GM19238 (cell line): ENCODE results near the gene FBXL3.

Experiments
- DNase-seq: peaks from one replicate; pipeline ENCODE4 v3.0.0; 2011; ENCODE audit warnings: low spot score; ENCODE audit not compliant: insufficient read length

Gene FBXL3

GRCh38 chr13:77026861-77027621 lies at the start of gene FBXL3:
TSS of gene FBXL3 (minus strand) at chr13:77027159. CDS start at chr13:77021860, 5,299 bp downstream.
- peak; percentile 77 for DNase-seq

GRCh38 chr13:77067519-77067918 lies 40.6 kb upstream of the FBXL3 start:
- DNase-seq: no peak

GRCh38 chr13:77065461-77066147 lies 38.6 kb upstream of the FBXL3 start:
- no peak for DNase-seq

DNA sequence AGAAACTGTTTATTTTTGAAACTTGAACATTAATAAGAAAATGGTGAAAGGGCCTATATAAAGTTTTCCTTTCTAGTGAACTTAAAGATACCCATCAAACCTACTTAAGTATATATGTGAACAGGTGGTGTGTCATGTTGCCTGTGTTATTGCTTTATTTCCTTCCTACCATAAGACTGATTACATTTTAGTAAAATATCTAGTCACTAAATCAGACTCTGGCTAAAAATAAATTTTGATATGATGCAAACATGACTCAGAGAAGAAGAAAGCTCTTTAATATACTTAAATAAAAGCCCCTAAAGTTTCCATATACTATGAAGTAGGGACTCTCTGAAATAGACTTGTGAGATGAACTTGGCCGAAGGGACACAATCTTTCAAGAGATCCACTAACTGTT lies 35.1 kb upstream of the FBXL3 start:
- DNase-seq: no peak

- DNase-seq: no peak
Observed at GRCh38 chr13:77061362-77061761, 34.4 kb upstream of the FBXL3 start.

GRCh38 chr13:77056886-77057285 lies 29.9 kb upstream of the FBXL3 start:
- no peak for DNase-seq

DNA sequence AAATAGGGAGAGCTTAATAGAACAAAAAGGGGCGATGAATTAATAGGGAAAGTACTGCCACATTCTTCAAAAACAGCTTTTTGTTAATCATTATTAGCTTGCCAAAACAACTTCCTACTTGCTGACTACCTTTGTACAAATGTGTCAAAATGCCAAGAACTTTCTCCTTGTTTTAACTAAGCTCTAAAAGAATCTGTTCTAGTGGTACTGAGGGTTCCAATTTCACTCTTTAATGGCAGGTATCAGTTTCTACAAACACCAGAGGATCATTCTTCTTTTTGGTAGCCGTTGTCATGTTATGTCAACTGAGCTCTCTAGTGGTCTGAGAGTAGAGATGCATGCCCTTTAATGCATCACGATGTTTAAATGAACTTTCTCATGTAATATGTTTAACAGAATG lies 29.4 kb upstream of the FBXL3 start:
- no peak for DNase-seq

DNA sequence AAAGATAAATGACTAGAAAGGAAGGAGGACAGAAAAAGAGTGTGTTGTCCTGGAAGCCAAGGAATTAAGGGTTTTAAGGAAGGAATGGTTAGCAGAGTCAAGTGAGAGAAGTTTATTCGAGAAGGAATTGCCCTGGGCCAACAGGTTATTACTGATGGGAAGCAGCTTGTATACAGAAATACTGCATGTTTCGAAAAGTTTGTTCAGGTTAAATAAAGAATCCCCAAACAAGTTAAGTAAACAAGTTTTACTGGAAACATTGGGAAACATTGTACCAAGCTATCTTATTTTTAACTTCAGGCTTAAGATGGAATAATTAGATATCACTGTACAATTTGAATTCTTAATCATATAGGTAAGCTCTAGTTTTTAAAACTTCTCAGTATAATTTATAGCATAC lies 28.2 kb upstream of the FBXL3 start:
- DNase-seq: no peak

- no peak for DNase-seq
Observed at GRCh38 chr13:77053192-77053591, 26.2 kb upstream of the FBXL3 start.

DNA sequence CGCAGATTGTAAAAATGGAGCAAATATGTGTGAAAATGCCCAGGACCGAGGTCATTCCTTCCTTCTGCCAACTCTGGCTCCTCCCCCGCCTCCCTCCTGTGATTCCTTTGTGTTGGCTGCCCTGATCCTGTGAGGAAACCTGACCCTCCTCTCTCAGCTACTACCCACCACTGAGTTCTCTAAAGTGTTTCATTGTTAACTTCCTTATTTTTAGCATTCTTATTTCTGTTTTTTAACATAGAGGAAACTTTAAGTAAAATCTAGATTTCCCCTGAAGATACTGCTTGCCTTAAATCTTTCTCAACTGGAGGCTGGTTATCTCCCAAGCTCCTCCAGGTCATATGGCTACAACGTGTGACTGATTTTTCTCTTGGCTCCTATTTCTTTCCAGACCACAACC lies 21.7 kb upstream of the FBXL3 start:
- DNase-seq: no peak

GRCh38 chr13:77047649-77048343 lies 20.8 kb upstream of the FBXL3 start:
- DNase-seq: no peak

- no peak for DNase-seq
Observed at GRCh38 chr13:77042566-77043177, 15.7 kb upstream of the FBXL3 start.

DNA sequence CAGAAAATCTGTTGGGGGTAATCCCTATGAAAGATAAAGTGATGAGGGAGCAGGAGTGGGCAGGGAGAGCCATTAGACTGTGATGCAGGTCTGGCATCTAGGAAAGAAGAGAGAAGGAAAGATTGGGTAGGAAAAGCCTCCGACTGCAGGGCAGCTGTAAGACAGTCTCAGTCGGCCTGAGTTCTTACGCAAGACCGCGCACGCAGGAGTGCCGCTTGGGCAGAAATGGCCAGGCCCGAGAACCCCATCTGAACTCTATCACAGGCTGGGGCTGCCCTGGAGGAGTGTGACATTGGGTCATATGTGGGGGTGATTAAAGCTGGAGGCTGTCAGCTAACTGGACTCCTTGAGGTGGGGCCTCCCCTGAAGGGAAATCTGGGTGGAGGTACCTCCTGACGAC lies 13.9 kb upstream of the FBXL3 start:
- no peak for DNase-seq

DNA sequence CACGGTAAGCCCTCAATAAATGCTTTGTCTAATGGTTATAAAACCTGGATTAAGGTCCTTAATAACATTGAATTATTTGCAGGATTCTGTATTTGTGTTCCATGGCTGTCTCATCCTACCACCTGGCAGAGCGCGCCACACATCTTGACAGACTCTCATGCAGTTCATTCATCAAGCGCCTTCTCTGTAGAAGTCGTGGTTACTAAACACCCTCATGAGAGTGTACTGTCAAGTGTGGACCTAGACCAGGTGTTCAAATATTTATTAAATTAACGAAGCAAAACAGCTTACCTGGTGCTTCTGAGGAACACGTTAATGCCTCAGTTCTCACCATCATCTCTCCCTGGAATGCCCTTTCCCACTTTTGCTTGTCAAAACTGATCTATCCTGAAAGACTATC lies 13.1 kb upstream of the FBXL3 start:
- DNase-seq: no peak

DNA sequence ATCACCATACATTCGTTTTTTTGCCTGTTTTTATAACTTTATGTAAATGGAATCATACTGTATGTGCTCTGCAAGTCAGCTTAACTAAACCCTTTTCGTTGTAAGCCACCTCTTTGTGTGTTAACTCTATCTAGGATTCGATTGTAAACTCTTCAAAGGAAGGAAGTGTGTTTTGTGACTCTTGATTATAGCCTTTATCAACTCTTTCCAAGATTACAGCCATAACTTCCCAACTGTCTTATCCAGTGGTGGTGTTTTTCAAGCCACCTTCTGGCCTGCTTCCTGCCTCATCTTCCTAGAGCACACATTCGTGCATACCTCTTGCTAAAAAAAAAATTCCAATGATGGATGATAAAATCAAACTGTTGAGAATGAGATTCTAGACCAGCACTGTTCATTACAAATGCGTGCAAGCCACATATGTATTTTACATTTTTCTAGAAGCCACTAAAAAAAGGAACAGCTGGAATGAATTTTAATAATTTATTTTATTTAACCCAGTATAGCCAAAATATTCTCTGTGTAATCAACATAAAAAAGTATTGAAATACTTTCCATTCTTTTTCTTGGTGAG lies 12.0 kb upstream of the FBXL3 start:
- no peak for DNase-seq

DNA sequence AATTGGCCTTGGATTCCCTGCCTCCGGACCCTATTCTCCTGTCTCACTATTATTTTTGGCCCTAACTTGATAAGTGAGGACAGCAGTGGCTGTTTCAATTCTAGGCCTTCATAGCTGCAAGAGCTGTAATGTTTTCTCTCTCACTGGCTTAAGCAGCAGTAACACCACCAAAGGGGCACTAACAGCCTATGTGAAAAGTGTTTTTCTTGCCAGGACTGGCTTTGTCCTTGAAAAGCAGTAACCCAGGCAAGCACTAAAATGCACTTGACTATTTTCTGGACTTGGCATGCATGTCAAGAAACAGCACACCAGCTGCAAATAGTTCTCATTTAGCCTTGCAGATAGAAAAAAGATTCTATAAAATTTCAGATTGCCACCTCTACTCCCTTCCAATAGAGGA lies 9.3 kb upstream of the FBXL3 start:
- no peak for DNase-seq

DNA sequence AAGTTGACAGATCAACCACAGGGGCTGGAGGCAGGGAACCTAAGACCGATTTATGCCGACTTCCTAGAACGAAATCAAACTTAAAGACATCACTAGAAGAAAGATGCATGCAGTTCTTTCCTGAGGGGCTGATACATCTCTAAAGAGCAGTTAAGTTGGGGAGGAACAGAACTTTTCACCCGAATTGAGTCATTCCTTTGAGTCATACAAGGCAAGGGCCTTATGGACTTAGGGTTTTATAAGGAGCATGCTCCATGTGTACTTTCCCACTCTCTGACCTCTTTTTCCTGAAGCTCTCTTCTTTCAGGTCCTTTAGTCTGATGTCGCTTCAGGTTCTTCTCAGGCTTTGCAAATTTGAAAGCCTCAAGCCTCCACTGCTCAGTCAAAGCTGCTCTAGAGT lies 7.9 kb upstream of the FBXL3 start:
- no peak for DNase-seq

DNA sequence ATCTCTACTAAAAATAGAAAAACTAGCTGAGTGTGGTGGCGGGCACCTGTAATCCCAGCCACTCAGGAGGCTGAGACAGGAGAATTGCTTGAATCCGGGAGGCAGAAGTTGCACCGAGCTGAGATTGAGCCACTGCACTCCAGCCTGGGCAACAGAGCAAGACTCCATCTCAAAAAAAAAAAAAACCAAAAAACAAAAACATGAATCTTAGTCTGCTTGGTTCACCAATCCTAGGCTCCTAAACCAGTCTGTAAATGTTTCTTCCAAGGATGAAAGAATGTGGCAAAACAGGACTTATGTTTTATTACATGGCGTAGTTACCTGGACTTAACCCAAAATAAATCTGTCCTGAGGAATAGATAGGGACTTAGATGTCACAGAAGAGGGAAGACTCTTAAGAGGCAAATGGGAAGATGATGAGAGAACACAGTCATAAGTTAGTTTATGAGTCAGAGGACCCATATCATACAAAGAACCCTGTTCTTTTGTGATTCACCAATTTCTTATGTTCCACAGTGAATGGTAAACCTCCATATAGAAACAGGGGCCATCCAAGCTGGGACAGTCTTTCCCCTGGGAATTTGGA lies 6.9 kb upstream of the FBXL3 start:
- no peak for DNase-seq

- no peak for DNase-seq
Observed at GRCh38 chr13:77031656-77032243, 4.8 kb upstream of the FBXL3 start.

DNA sequence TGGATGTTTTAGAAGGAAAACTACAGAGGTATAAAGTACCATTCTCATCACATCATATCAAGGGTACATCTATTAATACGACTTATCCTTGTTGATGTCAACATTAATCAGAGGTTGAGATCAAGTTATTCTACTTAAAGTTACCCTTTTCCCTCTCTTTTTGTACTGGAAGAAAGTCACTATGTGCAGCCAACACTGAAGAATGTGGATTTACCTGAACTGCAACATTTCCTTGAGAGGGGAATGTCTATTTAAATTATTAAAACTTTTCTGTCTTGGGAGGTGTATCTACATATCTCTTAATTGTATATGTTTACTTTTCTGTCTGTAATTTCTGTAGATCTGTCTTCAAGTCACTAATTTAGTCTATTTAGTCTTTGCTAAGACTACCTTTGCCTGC lies 2.5 kb upstream of the FBXL3 start:
- no peak for DNase-seq

GRCh38 chr13:77028202-77028601 lies 1.2 kb upstream of the FBXL3 start:
- no peak for DNase-seq
